ENCODE data around the gene PLA2G2D.
A peak's percentile ranks its signal among the peaks of the same experiment; 100 is the strongest.

PLA2G2D gene

GRCh38 chr1:20119347-20119746 is at the start of gene PLA2G2D:
Gene PLA2G2D, minus strand, starts transcription at chr1:20119536. Its CDS starts 38 bp downstream, at chr1:20119498.
- no peak for DNase-seq

- no peak for DNase-seq
These were observed 49.5 kb upstream of the PLA2G2D start for GRCh38 chr1:20168564-20169491.

- no peak for DNase-seq
These were observed 47.8 kb upstream of the PLA2G2D start for GRCh38 chr1:20167126-20167525.

GRCh38 chr1:20166051-20166450 is 46.7 kb upstream of the PLA2G2D start:
- DNase-seq, result no peak

- no peak for DNase-seq
These were observed 46.2 kb upstream of the PLA2G2D start for GRCh38 chr1:20165522-20165951.

- DNase-seq, result no peak
These were observed 45.4 kb upstream of the PLA2G2D start for GRCh38 chr1:20164694-20165202.

GRCh38 chr1:20160034-20160433 is 40.7 kb upstream of the PLA2G2D start:
- no peak for DNase-seq

- DNase-seq, result no peak
These were observed 39.2 kb upstream of the PLA2G2D start for GRCh38 chr1:20158358-20159070.

GRCh38 chr1:20154301-20154831 is 35.0 kb upstream of the PLA2G2D start:
- no peak for DNase-seq

GRCh38 chr1:20153000-20153418 is 33.7 kb upstream of the PLA2G2D start:
- no peak for DNase-seq

GRCh38 chr1:20152599-20152930 is 33.2 kb upstream of the PLA2G2D start:
- DNase-seq, result no peak

- peak; percentile 55 for DNase-seq
These were observed 32.7 kb upstream of the PLA2G2D start for GRCh38 chr1:20151906-20152598.

- DNase-seq, result no peak
These were observed 31.6 kb upstream of the PLA2G2D start for GRCh38 chr1:20150969-20151368.

GRCh38 chr1:20150326-20150705 is 31.0 kb upstream of the PLA2G2D start:
- DNase-seq, result no peak

GRCh38 chr1:20149601-20150325 is 30.4 kb upstream of the PLA2G2D start:
- no peak for DNase-seq

GRCh38 chr1:20148571-20149500 is 29.5 kb upstream of the PLA2G2D start:
- no peak for DNase-seq

- no peak for DNase-seq
These were observed 28.7 kb upstream of the PLA2G2D start for GRCh38 chr1:20147846-20148570.

GRCh38 chr1:20143734-20144565 is 24.6 kb upstream of the PLA2G2D start:
- no peak for DNase-seq

GRCh38 chr1:20143318-20143717 is 24.0 kb upstream of the PLA2G2D start:
- no peak for DNase-seq

All from NK-92 treated with Interleukin-12 subunit alpha and Interleukin-12 subunit beta, amount 100 ng/mL, for 24 hours (cell line).